CD4-positive, alpha-beta T cell treated with Interleukin-1 beta for 1 hour (primary cell): ENCODE measurements around the gene LPCAT2.
A peak's percentile ranks its signal among the peaks of the same experiment; 100 is the strongest.

Source experiments
- DNase-seq, 2 donors: peaks; one replicate each; pipeline ENCODE4 v3.0.0-alpha.2; 2020 to 2022

LPCAT2 gene, protein sequence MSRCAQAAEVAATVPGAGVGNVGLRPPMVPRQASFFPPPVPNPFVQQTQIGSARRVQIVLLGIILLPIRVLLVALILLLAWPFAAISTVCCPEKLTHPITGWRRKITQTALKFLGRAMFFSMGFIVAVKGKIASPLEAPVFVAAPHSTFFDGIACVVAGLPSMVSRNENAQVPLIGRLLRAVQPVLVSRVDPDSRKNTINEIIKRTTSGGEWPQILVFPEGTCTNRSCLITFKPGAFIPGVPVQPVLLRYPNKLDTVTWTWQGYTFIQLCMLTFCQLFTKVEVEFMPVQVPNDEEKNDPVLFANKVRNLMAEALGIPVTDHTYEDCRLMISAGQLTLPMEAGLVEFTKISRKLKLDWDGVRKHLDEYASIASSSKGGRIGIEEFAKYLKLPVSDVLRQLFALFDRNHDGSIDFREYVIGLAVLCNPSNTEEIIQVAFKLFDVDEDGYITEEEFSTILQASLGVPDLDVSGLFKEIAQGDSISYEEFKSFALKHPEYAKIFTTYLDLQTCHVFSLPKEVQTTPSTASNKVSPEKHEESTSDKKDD

GRCh38 chr16:55508941-55509931, at the start of gene LPCAT2:
Gene LPCAT2, plus strand, starts transcription at chr16:55509072. Its CDS starts 110 bp downstream, at chr16:55509182.
- DNase-seq: peak; percentile 24 to 67

- DNase-seq: no peak
Observed at GRCh38 chr16:55462241-55462640, 46.6 kb upstream of the LPCAT2 start.

DNA sequence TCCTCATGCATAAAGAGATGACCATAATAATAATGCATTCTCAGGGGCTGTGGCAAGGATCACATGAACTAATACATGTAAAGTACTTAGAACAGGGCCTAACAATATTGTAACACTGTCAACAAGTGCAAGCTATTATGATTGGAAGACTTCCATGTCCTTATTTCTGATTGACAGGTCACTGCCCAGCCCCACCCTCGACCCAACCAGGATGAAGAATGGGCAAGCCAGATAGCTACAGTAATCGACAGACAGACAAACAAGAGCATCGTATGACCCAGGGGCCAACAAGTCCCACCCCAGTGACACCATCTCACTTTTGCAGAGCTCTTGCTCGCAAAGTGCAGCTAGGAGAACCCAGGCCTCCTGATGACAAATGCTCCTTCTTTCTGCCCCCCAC, 44.5 kb upstream of the LPCAT2 start:
- no peak for DNase-seq

- DNase-seq: peak; percentile 79 to 82
Observed at GRCh38 chr16:55465077-55465896, 43.6 kb upstream of the LPCAT2 start.

DNA sequence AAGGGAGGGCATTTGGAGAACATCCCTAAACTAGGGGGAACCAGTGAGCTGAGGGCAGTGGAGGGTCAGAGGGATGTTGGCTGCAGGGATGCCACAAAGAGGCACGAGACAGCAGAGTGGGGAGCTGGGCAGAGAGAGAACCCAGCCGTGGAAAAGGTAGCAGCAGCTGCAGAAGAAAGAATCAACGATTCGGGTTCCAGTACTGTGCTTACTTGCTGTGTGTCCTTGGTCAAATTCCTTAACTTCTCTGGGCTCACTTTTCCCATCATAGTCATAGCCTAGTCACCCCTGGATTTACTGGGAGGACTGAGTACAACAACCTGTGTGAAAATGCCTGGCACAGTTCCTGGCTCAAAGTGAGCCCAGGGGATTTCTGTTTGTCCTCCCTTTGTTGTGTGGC, 42.7 kb upstream of the LPCAT2 start:
- no peak for DNase-seq

- DNase-seq: no peak
Observed at GRCh38 chr16:55467898-55468297, 41.0 kb upstream of the LPCAT2 start.

GRCh38 chr16:55468352-55468990, 40.4 kb upstream of the LPCAT2 start:
- no peak for DNase-seq

- no peak for DNase-seq
Observed at GRCh38 chr16:55469821-55470532, 38.9 kb upstream of the LPCAT2 start.

- no peak for DNase-seq
Observed at GRCh38 chr16:55470533-55471371, 38.1 kb upstream of the LPCAT2 start.

DNA sequence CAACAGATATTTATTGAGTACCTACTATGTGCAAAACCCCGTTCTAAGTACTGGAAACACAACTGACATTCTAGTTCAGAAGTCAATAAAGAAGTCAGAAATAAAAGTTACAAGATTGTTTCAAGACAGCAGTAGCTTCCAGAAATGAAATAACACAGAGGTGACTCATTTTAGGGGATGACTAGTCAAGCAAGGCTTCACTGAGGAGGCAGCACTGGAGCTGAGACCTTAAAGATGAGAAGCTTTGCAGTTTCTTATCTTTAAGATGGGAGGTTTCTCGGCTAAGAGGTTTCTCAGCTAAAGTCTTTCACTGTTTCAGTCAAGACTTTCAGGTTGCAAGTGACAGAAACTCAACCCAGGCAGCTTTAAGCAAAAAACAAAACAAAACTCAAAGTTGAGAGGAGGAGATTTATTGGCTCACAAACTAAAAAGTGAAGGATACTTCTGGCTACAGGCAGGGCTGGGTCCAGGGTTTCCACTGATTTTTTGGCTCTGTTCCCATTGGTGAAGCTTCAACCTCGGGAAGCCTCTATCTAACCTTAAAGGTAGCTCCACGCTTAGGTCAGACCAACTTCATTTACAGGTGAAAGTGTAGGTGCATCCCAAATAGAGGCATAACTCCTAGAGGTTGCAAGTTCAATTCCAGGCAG, 37.3 kb upstream of the LPCAT2 start:
- DNase-seq: no peak

DNA sequence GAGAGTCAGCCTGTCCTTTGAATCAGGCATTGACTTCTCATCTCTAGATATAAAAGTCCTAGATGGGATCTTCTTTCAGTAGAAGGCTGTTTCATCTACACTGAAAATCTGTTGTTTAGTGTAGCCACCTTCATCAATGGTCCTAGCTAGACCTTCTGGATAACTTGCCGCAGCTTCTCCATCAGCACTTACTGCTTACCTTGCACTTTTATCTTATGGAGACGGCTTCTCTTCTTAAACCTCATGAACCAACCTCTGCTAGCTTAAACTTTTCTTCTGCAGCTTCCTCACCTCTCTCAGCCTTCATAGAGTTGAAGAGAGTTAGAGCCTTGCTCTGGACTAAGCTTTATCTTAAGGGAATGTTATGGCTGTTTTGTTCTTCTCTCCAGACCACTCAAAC, 35.3 kb upstream of the LPCAT2 start:
- DNase-seq: no peak

- no peak for DNase-seq
Observed at GRCh38 chr16:55474821-55475220, 34.1 kb upstream of the LPCAT2 start.

- DNase-seq: no peak
Observed at GRCh38 chr16:55475919-55476318, 33.0 kb upstream of the LPCAT2 start.

DNA sequence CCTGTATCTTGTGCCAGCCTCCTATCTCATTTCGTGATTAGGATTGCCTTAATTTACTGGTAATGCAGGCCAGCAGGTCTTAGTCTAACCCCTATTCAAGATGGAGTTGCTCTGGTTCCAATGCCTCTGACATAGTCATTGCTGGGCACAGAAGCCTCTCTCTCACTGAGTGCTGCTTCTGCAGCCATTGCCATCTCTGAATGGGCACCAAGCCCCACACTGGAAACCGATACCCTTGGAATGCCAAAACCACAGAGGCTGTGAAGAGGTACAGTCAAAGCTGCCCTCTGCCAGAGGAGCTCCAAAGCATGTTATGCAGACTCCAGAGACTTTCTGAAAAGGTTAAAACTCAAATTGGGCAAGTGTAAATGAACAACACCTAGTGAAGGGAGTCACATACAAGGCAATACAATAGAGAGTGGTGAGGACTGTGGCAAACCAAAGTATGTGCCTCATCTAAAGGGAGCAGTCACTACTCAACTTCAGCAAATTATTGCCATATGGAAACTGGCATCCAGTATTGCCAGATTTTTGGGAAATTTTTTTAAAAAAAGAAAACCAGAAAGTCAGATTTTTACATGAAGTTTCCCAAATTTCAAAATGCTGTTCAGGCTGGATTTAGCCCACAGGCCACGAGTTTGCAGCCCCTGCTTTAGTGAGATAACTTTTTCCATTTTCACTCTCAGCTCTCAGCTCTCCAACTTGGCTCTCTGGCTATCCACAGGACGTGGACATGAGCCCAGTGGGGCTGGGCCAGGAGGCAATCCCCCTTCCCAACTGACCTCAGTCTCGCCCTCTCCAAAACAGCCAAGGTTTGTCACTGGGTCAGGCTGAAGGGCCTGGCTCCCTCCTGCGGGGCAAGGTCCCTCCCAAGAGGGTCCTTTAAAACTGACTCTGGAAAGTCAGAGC, 32.0 kb upstream of the LPCAT2 start:
- no peak for DNase-seq

DNA sequence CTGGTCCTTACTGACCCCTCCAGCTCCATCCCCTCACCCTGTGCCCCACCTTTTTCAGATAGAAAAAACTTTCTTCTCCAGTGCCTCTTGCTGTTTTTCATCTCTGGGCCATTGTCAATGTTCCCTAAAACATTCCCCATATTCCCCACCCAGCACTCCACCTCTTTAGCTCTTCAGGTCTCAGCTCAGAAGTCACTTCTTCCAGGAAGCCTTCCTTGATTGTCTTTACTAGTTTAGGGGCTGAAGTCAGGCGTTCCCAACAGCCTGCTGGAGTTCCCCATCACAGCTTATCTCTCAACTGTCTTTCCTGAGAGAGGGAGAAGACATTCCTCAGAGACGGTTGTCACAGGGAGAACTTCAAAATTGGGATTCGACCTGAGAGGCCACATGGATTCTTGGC, 31.1 kb upstream of the LPCAT2 start:
- no peak for DNase-seq

DNA sequence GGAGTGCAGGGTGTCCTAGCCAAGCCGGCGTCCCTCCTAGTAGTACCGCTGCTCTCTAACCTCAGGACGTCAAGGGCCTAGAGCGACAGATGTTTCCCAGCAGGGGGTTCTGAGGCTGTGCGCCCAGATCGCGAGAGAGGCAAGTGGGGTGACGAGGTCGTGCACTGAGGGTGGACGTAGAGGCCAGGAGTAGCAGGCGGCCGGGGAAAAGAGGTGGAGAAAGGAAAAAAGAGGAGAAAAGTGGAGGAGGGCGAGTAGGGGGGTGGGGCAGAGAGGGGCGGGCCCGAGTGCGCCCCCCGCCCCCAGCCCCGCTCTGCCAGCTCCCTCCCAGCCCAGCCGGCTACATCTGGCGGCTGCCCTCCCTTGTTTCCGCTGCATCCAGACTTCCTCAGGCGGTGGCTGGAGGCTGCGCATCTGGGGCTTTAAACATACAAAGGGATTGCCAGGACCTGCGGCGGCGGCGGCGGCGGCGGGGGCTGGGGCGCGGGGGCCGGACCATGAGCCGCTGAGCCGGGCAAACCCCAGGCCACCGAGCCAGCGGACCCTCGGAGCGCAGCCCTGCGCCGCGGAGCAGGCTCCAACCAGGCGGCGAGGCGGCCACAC, 29.9 kb upstream of the LPCAT2 start, which contains the start of gene MMP2:
TSS of gene MMP2 (plus strand) at position 372 of the 603 bp plus-strand sequence. CDS start 282 bp downstream, outside the sequence.
- DNase-seq: no peak

- no peak for DNase-seq
Observed at GRCh38 chr16:55479430-55480140, 29.3 kb upstream of the LPCAT2 start.
